Stomach smooth muscle (tissue), 2 donors: Measurements from ENCODE around the gene REEP1.
A peak's percentile ranks its signal among the peaks of the same experiment; 100 is the strongest.
"Not testable (repeated sequence)": the region's sequence is repeated elsewhere in the genome, so short reads cannot be mapped to it uniquely, and the experiment has no call there.

Experiments
- H3K27ac ChIP-seq: one replicate; pipeline ENCODE4 v1.7.0; 2013; ENCODE audit warnings: mild to moderate bottlenecking, low read length, inconsistent platforms
- H3K27me3 ChIP-seq, 2 donors: one replicate each; pipeline ENCODE4 v1.7.0; 2013; ENCODE audit warnings: low read length in 2 of 2; ENCODE audit not compliant: insufficient read depth in 2 of 2, control insufficient read depth in 1 of 2
- H3K36me3 ChIP-seq, 2 donors: one replicate each; pipeline ENCODE4 v1.7.0; 2013; ENCODE audit warnings: low read length in 2 of 2; ENCODE audit not compliant: control insufficient read depth in 2 of 2, insufficient read depth in 2 of 2
- H3K4me1 ChIP-seq: one replicate; pipeline ENCODE4 v1.7.0; 2013; ENCODE audit warnings: low read length; ENCODE audit not compliant: control insufficient read depth, insufficient read depth
- H3K4me3 ChIP-seq, 2 donors: one replicate each; pipeline ENCODE4 v1.7.0; 2013; ENCODE audit warnings: low read length in 2 of 2
- H3K9ac ChIP-seq, 2 donors: one replicate each; pipeline ENCODE4 v1.7.0; 2013; ENCODE audit warnings: low read length in 2 of 2, mild to moderate bottlenecking in 1 of 2
- H3K9me3 ChIP-seq, 2 donors: one replicate each; pipeline ENCODE4 v1.7.0; 2013; ENCODE audit warnings: low read length in 2 of 2; ENCODE audit not compliant: control insufficient read depth in 2 of 2
- donor health status: healthy.
- donor health status: Pancreatic carcinoma.

The REEP1 gene

GRCh38 chr2:86235196-86235980 is 102.0 kb downstream of the REEP1 start:
- Histone ChIP-seq H3K27ac (peak overlapping the region; percentile 70), H3K36me3 (peaks cover 0 to 18% of the 10 kb centered on the region in 2 donors), H3K4me1 (peaks cover 9% of the 10 kb centered on the region), H3K27me3 (no peaks in the 10 kb centered on the region), H3K9ac (no peak overlapping the region), H3K4me3 (no peak overlapping the region), H3K9me3 (no peaks in the 10 kb centered on the region)

- Histone ChIP-seq H3K27me3 (no peaks in the 10 kb centered on the region), H3K4me3 (no peak overlapping the region), H3K9ac (no peak overlapping the region), H3K9me3 (no peaks in the 10 kb centered on the region), H3K4me1 (peaks cover 9% of the 10 kb centered on the region), H3K36me3 (peaks cover 0 to 16% of the 10 kb centered on the region in 2 donors), H3K27ac (peak overlapping the region; percentile 70)
Observed at GRCh38 chr2:86234563-86235131, 102.8 kb downstream of the REEP1 start.

DNA sequence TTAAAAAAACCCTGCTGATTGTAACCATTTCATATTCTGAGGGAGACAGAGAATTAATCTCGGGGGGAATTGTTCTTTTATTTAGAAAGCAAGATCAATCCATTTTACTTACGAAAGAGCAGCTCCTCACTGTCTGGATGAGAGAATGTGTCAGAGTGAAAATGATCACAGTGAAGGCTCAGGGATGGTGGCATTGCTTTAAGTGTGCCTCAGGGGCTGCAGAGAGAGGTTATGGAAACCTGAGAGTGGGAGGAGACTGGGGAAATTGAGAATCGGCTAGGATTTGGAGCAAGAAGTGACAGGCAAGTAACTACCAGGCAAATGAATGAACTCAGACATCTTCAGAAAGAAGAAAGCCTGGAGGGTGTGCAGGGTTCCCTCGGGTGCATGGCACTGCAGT is 104.0 kb downstream of the REEP1 start:
- Histone ChIP-seq H3K27me3 (no peaks in the 10 kb centered on the region), H3K4me3 (no peak overlapping the region), H3K27ac (no peak overlapping the region), H3K36me3 (peaks cover 0 to 11% of the 10 kb centered on the region in 2 donors), H3K4me1 (peaks cover 9% of the 10 kb centered on the region), H3K9ac (no peak overlapping the region), H3K9me3 (no peaks in the 10 kb centered on the region)

DNA sequence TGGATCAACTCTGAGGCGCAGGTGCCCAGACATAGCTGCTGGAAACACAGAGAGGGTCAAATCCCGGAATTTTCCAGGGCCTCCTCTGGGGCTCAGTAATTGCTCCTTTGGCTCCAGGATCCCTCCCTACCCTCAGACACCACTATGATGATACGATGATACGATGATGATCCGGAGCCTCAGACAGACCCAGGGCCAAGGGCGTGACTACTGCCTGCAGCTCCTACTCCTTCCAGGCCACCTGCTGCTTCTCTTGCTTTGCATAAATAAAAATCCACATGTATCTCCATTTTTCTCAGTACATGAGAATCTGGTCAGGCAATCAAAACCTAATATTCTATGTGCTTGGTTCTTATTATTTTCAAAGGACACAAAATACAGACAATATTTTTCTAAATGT is 104.5 kb downstream of the REEP1 start:
- H3K27me3 ChIP-seq, result no peaks in the 10 kb centered on the region
- H3K9ac ChIP-seq, result no peak overlapping the region
- no peak overlapping the region for H3K27ac ChIP-seq
- H3K36me3 ChIP-seq, result peaks cover 0 to 12% of the 10 kb centered on the region in 2 donors
- no peak overlapping the region for H3K4me3 ChIP-seq
- H3K4me1 ChIP-seq, result peaks cover 9% of the 10 kb centered on the region
- H3K9me3 ChIP-seq, result no peaks in the 10 kb centered on the region

DNA sequence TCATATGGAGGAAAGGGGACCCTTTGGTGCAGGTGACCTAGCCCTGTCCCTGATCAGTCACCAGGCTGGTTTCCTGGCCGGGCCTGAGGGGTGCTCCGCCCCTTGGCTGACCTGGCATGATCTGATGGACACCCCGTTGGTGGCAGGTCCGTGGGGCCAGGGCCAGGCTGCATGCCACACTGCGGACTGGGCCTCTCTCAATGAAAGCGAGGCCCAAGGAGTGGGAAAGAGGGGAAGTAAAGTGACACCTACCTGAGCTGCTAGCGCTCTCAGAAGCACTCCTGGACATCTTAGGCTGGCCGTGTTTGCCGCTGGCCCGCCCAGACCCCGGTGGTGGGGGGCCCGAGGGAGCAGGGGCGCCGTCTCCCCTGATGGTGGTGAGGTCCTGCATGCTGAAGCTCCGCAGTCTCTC is 105.0 kb downstream of the REEP1 start:
- no peak overlapping the region for H3K27ac ChIP-seq
- H3K27me3 ChIP-seq, result no peaks in the 10 kb centered on the region

GRCh38 chr2:86231680-86232372 is 105.6 kb downstream of the REEP1 start:
- Histone ChIP-seq H3K27me3 (no peaks in the 10 kb centered on the region), H3K4me3 (no peak overlapping the region), H3K36me3 (peaks cover 0 to 17% of the 10 kb centered on the region in 2 donors), H3K9me3 (no peaks in the 10 kb centered on the region), H3K27ac (no peak overlapping the region), H3K9ac (no peak overlapping the region), H3K4me1 (peaks cover 9% of the 10 kb centered on the region)

More for the DNA sequence above, 105.0 kb downstream of the REEP1 start:
- peaks cover 9% of the 10 kb centered on the region for H3K4me1 ChIP-seq
- H3K36me3 ChIP-seq, result peaks cover 0 to 15% of the 10 kb centered on the region in 2 donors
- no peak overlapping the region for H3K4me3 ChIP-seq
- no peak overlapping the region for H3K9ac ChIP-seq
- H3K9me3 ChIP-seq, result no peaks in the 10 kb centered on the region

DNA sequence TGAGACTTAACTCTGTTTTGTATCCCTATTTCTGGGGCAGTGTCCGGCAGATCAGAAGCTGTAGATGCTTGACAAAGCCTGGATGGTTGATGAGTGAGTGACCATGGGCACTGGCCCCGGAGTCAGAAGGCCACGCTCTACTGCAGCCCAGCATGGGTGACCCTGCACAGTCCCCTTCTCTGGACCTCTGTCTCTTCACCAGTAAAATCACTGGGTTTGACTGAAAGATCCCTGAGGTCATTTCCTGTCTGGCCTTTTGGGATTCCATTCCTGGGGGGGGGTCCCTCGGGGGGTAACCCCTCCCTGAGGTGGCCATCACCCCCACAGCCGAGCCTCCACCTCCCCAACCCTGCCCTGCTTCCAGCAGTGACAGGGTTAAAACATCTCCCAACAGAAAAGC is 106.5 kb downstream of the REEP1 start:
- Histone ChIP-seq H3K36me3 (peaks cover 0 to 17% of the 10 kb centered on the region in 2 donors), H3K27me3 (no peaks in the 10 kb centered on the region), H3K9ac (no peak overlapping the region), H3K9me3 (no peaks in the 10 kb centered on the region), H3K27ac (no peak overlapping the region), H3K4me1 (peaks cover 11% of the 10 kb centered on the region), H3K4me3 (no peak overlapping the region)

DNA sequence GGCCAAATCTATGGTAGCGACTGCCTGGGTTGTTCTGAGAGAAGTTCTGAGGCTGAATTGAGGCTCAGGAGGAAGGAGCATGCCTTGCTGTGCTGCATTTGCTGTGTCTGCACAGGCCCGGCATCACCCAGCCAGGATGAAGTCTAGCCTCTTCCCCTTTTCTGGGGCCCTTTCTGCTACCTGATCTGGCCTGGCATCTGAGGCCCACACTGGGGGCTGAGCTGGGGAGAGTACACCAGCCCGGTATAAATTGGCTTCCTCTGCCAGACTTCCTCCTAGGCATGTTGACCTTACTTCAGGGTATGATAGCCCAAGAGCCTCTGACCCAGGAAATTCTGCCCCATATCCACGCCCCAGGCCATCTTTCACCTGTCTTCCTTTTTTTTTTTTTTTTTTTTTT is 108.2 kb downstream of the REEP1 start:
- no peak overlapping the region for H3K4me3 ChIP-seq
- peaks cover 23% of the 10 kb centered on the region for H3K4me1 ChIP-seq
- H3K27me3 ChIP-seq, result no peaks in the 10 kb centered on the region
- H3K27ac ChIP-seq, result peak overlapping the region; percentile 11
- no peaks in the 10 kb centered on the region for H3K9me3 ChIP-seq
- H3K9ac ChIP-seq, result no peak overlapping the region
- H3K36me3 ChIP-seq, result peaks cover 0 to 17% of the 10 kb centered on the region in 2 donors

DNA sequence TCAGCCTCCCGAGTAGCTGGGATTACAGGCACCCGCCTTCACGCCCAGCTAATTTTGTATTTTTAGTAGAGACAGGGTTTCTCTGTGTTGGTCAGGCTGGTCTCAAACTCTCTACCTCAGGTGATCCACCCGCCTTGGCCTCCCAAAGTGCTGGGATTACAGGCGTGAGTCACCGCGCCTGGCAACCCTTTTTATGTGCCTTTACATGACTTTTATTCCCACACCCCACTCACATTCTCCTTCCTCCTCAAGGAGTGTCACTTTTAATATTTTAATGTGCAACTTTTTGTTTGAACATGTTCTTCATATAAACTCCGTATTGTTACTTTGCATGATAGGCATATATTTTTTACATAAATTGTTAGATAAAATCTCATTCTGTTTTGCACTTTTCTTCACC is 108.9 kb downstream of the REEP1 start:
- Histone ChIP-seq H3K36me3 (peaks cover 0 to 17% of the 10 kb centered on the region in 2 donors), H3K4me1 (peaks cover 27% of the 10 kb centered on the region)
- not testable (repeated sequence) for H3K4me3 ChIP-seq, H3K27me3 ChIP-seq, H3K9ac ChIP-seq, H3K27ac ChIP-seq, H3K9me3 ChIP-seq

GRCh38 chr2:86227685-86228084 is 109.7 kb downstream of the REEP1 start:
- Histone ChIP-seq H3K27ac (no peak overlapping the region), H3K9me3 (no peaks in the 10 kb centered on the region), H3K36me3 (peaks cover 0 to 17% of the 10 kb centered on the region in 2 donors), H3K4me1 (peaks cover 34% of the 10 kb centered on the region), H3K27me3 (no peaks in the 10 kb centered on the region), H3K4me3 (no peak overlapping the region), H3K9ac (no peak overlapping the region)
